SK-N-SH (cell line): ENCODE results near the gene ITGAE. TPM values are rescaled to one million over a fixed set of nuclear protein-coding genes. Genes with fewer than 3 reads are reported as not detected.
A peak's percentile ranks its signal among the peaks of the same experiment; 100 is the strongest.

Experiments
- CTCF ChIA-PET: fragments of 300-600, 350-600 bp; formaldehyde crosslinking; extraction: SDS; loops from one replicate; lab custom pipeline; 2021; lab: Yijun Ruan, JAX
- POLR2A ChIA-PET: fragments of 350-600 bp; sonication (Branson Sonifier 250); formaldehyde crosslinking; extraction: SDS; loops from one replicate; lab custom pipeline; 2020; ENCODE audit warnings: antibody characterized with exemption, inconsistent platforms; lab: Yijun Ruan, JAX
- DNase-seq: peaks from one replicate; pipeline ENCODE4 v3.0.0; 2012
- H2AFZ ChIP-seq: fragments of 200-600 bp; sonication (generic); 2 replicates; pipeline ENCODE4 v1.8.1; 2016; ENCODE audit warnings: antibody characterized with exemption, mild to moderate bottlenecking, low read depth
- H3F3A ChIP-seq: fragments of 200-600 bp; sonication (generic); replicated peaks from 2 replicates; pipeline ENCODE3; 2016; ENCODE audit warnings: antibody characterized with exemption, mild to moderate bottlenecking; ENCODE audit not compliant: insufficient read depth
- H3K27ac ChIP-seq, 2 experiments: fragments of 200-500 bp in 1 of 2; fragments of 200-600 bp in 1 of 2; sonication (Bioruptor generic) in 1 of 2; sonication (generic), shearing (Covaris generic) in 1 of 2; 2 replicates each; pipeline versions ENCODE4 v1.5.1 to v1.6.1; 2014 to 2016; ENCODE audit warnings: low read depth in 2 of 2, inconsistent platforms in 1 of 2, low read length in 1 of 2, mild to moderate bottlenecking in 1 of 2, mixed read lengths in 1 of 2
- H3K27me3 ChIP-seq: fragments of 200-600 bp; sonication (generic), shearing (Covaris generic); 2 replicates; pipeline ENCODE4 v1.6.1; 2016; ENCODE audit warnings: mixed run types; ENCODE audit not compliant: insufficient read depth
- H3K36me3 ChIP-seq, 2 experiments: fragments of 200-500 bp in 1 of 2; fragments of 200-600 bp in 1 of 2; sonication (Bioruptor generic) in 1 of 2; sonication (generic) in 1 of 2; replicated peaks in 1 of 2; 2 replicates each; pipeline versions ENCODE3 to v1.5.1; 2014 to 2016; ENCODE audit warnings: low read length in 1 of 2, mild to moderate bottlenecking in 1 of 2; ENCODE audit not compliant: insufficient read depth in 2 of 2, control insufficient read depth in 1 of 2
- H3K4me1 ChIP-seq, 2 experiments: fragments of 200-500 bp in 1 of 2; fragments of 200-600 bp in 1 of 2; sonication (Bioruptor generic) in 1 of 2; sonication (generic), shearing (Covaris generic) in 1 of 2; 2 replicates each; pipeline versions ENCODE4 v1.5.1 to v1.6.1; 2014 to 2016; ENCODE audit warnings: low read depth in 1 of 2, low read length in 1 of 2, mixed run types in 1 of 2; ENCODE audit not compliant: insufficient read depth in 2 of 2, control insufficient read depth in 1 of 2
- H3K4me2 ChIP-seq: fragments of 200-600 bp; sonication (generic), shearing (Covaris generic); 2 replicates; pipeline ENCODE4 v1.6.1; 2017; ENCODE audit warnings: mixed run types
- H3K4me3 ChIP-seq, 2 experiments: fragments of 200-500 bp in 1 of 2; fragments of 200-600 bp in 1 of 2; sonication (Bioruptor generic) in 1 of 2; sonication (generic), shearing (Covaris generic) in 1 of 2; 2 replicates each; pipeline versions ENCODE4 v1.5.1 to v1.8.1; 2014 to 2016; ENCODE audit warnings: low read depth in 2 of 2, inconsistent platforms in 1 of 2, low read length in 1 of 2, mild to moderate bottlenecking in 1 of 2, mixed read lengths in 1 of 2, moderate library complexity in 1 of 2
- H3K79me2 ChIP-seq: fragments of 200-600 bp; sonication (generic); 2 replicates; pipeline ENCODE4 v1.8.1; 2017; ENCODE audit warnings: mild to moderate bottlenecking; ENCODE audit not compliant: insufficient read depth
- H3K9ac ChIP-seq: fragments of 200-600 bp; sonication (generic); 2 replicates; pipeline ENCODE4 v1.6.1; 2017; ENCODE audit warnings: mixed run types
- H3K9me2 ChIP-seq: fragments of 200-600 bp; sonication (generic); 2 replicates; pipeline ENCODE4 v1.6.1; 2017; ENCODE audit warnings: mixed run types
- H3K9me3 ChIP-seq: fragments of 200-600 bp; sonication (generic); 2 replicates; pipeline ENCODE4 v1.6.1; 2017; ENCODE audit warnings: mixed run types, mild to moderate bottlenecking, moderate library complexity
- H4K20me1 ChIP-seq: fragments of 200-600 bp; sonication (generic); 2 replicates; pipeline ENCODE4 v1.6.1; 2017; ENCODE audit warnings: mild to moderate bottlenecking, mixed run types; ENCODE audit not compliant: insufficient read depth
- EP300 ChIP-seq, 2 experiments: IDR thresholded peaks; 2 replicates each; pipeline versions ENCODE4 v1.4.0 to v1.6.1; 2012; ENCODE audit warnings: borderline replicate concordance in 1 of 2, low read depth in 1 of 2, low read length in 1 of 2
- MXI1 ChIP-seq: IDR thresholded peaks from 2 replicates; pipeline ENCODE4 v1.6.1; 2012; ENCODE audit warnings: mild to moderate bottlenecking, low read depth, low read length, improper control_type of control experiment
- RFX5 ChIP-seq: IDR thresholded peaks from 2 replicates; pipeline ENCODE4 v1.6.1; 2012; ENCODE audit warnings: mild to moderate bottlenecking, improper control_type of control experiment, low read length
- SIN3A ChIP-seq: IDR thresholded peaks from 2 replicates; pipeline ENCODE4 v1.6.1; 2012; ENCODE audit warnings: low read depth, mild to moderate bottlenecking, low read length, moderate library complexity, borderline replicate concordance
- SMC3 ChIP-seq: IDR thresholded peaks from 2 replicates; pipeline ENCODE4 v1.6.1; 2012; ENCODE audit warnings: low read depth, low read length, improper control_type of control experiment
- TEAD4 ChIP-seq: IDR thresholded peaks from 2 replicates; pipeline ENCODE4 v1.4.0; 2012; ENCODE audit warnings: mild to moderate bottlenecking, borderline replicate concordance; ENCODE audit not compliant: insufficient read depth
- ZBTB33 ChIP-seq: IDR thresholded peaks from 2 replicates; pipeline ENCODE4 v1.4.0; 2012; ENCODE audit warnings: low read depth, borderline replicate concordance
- WGBS: methylation state at CpG from one replicate; pipeline ENCODE4 v1.1.6; 2017; ENCODE audit warnings: low lambda C conversion rate; 5-methylcytosine and 5-hydroxymethylcytosine counted together
- polyA plus RNA-seq, 3 experiments: library from polyadenylated mRNA; depleted of rRNA; stranded (reverse); fragments of >200 nt; gene quantifications; 2 replicates each; pipeline ENCODE4 v1.2.3, GENCODE V29; 2012
- TF ChIP-seq, protein P1 (sequence below): IDR thresholded peaks from 2 replicates; pipeline ENCODE4 v1.6.1; 2012; ENCODE audit warnings: mild to moderate bottlenecking, low read depth, low read length, moderate library complexity

ITGAE gene
- polyA plus RNA-seq, 1 of the 3 experiments (the other 2 are of a cell fraction) = 56.7 TPM

- Histone ChIP-seq H3K36me3 (no peaks in the 10 kb centered on the region), H3K27ac (0 out of 4 replicates have a peak overlapping the region, but pooled peaks of 1 of the 2 experiments have one; percentile 3), H3K4me2 (peak overlapping the region; percentile 82), H3K9me2 (no peaks in the 10 kb centered on the region), H3K9ac (no peak overlapping the region), H3K9me3 (no peaks in the 10 kb centered on the region), H3K27me3 (no peaks in the 10 kb centered on the region), H4K20me1 (no peaks in the 10 kb centered on the region)
- 44% methylated on average over 9 of the region's 17 CpGs for WGBS
- POLR2A ChIA-PET = interaction anchor here (1.0 kb wide), 1 partner anchor 15 kb away, joined by 3 read pairs; no protein-coding TSS in a partner anchor
- no peak for TF ChIP-seq ZBTB33
- TF ChIP-seq MXI1 = 0 out of 2 replicates have a peak, but pooled peaks have one; percentile 20
- TF ChIP-seq, all 33 proteins: peak for 1
- peak overlapping the region; percentile 44 to 58 for H3K4me3 ChIP-seq
- H3K4me1 ChIP-seq = peaks cover 0 to 13% of the 10 kb centered on the region in 2 experiments; a peak in 1 of 4 replicates
- H3K79me2 ChIP-seq = no peaks in the 10 kb centered on the region
- peak overlapping the region; percentile 65; the same call in 1 of the 2 replicates for H2AFZ ChIP-seq
- CTCF ChIA-PET = interaction anchor here (0.5 to 4.3 kb wide), 5 partner anchors 12 to 1170 kb away, joined by 3 to 28 read pairs (median 5); partner anchors contain the start of gene HASPIN
- H3F3A ChIP-seq = no peaks in the 10 kb centered on the region
- DNase-seq = peak; percentile 71
Measured at GRCh38 chr17:3695129-3695722, 105.8 kb downstream of the ITGAE start.

GRCh38 chr17:3693829-3694231 lies 107.2 kb downstream of the ITGAE start:
- no peak for DNase-seq
- WGBS = 87% methylated on average over 9 of the region's 9 CpGs
- H2AFZ ChIP-seq = no peak overlapping the region
- no peaks in the 10 kb centered on the region for H3K9me2 ChIP-seq
- no peaks in the 10 kb centered on the region for H4K20me1 ChIP-seq
- POLR2A ChIA-PET = no interaction called here
- H3F3A ChIP-seq = no peaks in the 10 kb centered on the region
- H3K4me2 ChIP-seq = no peak overlapping the region
- no peak overlapping the region for H3K4me3 ChIP-seq
- H3K9ac ChIP-seq = no peak overlapping the region
- CTCF ChIA-PET = interaction anchor here (1.2 to 4.3 kb wide), 3 partner anchors 11 to 152 kb away, joined by 3 to 28 read pairs (median 6); partner anchors contain the start of gene NCBP3
- no peak for TF ChIP-seq RFX5
- no peaks in the 10 kb centered on the region for H3K79me2 ChIP-seq
- no peaks in the 10 kb centered on the region for H3K27me3 ChIP-seq
- H3K36me3 ChIP-seq = no peaks in the 10 kb centered on the region
- H3K4me1 ChIP-seq = peaks cover 0 to 13% of the 10 kb centered on the region in 2 experiments; a peak in 1 of 4 replicates
- no peak overlapping the region for H3K27ac ChIP-seq
- H3K9me3 ChIP-seq = no peaks in the 10 kb centered on the region

DNA sequence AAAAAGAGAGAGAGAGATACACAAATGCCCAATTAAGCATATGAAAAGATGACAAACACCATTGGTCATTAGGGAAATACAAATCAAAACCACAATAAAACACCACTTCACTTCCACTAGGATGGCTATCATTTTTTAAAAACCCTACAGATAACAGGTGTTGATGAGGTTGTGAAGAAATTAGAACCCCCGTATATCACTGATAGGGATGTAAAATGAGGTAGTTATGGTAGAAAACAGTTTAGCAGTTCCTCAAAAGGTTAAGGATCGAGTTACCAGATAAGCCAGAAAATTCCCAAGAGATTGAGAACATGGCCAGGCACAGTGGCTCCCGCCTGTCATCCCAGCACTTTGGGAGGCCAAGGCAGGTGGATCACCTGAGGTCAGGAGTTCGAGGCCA lies 107.8 kb downstream of the ITGAE start:
- CTCF ChIA-PET = interaction anchor here (1.2 to 4.3 kb wide), 3 partner anchors 10 to 153 kb away, joined by 3 to 28 read pairs (median 6); partner anchors contain the start of gene NCBP3

More for the DNA sequence above, 107.8 kb downstream of the ITGAE start:
- H3K9me2 ChIP-seq = no peaks in the 10 kb centered on the region
- H3K4me1 ChIP-seq = peaks cover 0 to 13% of the 10 kb centered on the region in 2 experiments; a peak in 1 of 4 replicates
- H3K9me3 ChIP-seq = no peaks in the 10 kb centered on the region
- H3K27me3 ChIP-seq = no peaks in the 10 kb centered on the region
- H3K36me3 ChIP-seq = no peaks in the 10 kb centered on the region
- WGBS = 83% methylated on average over 4 of the region's 4 CpGs
- TF ChIP-seq, protein P1, sequence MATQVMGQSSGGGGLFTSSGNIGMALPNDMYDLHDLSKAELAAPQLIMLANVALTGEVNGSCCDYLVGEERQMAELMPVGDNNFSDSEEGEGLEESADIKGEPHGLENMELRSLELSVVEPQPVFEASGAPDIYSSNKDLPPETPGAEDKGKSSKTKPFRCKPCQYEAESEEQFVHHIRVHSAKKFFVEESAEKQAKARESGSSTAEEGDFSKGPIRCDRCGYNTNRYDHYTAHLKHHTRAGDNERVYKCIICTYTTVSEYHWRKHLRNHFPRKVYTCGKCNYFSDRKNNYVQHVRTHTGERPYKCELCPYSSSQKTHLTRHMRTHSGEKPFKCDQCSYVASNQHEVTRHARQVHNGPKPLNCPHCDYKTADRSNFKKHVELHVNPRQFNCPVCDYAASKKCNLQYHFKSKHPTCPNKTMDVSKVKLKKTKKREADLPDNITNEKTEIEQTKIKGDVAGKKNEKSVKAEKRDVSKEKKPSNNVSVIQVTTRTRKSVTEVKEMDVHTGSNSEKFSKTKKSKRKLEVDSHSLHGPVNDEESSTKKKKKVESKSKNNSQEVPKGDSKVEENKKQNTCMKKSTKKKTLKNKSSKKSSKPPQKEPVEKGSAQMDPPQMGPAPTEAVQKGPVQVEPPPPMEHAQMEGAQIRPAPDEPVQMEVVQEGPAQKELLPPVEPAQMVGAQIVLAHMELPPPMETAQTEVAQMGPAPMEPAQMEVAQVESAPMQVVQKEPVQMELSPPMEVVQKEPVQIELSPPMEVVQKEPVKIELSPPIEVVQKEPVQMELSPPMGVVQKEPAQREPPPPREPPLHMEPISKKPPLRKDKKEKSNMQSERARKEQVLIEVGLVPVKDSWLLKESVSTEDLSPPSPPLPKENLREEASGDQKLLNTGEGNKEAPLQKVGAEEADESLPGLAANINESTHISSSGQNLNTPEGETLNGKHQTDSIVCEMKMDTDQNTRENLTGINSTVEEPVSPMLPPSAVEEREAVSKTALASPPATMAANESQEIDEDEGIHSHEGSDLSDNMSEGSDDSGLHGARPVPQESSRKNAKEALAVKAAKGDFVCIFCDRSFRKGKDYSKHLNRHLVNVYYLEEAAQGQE = no peak
- TF ChIP-seq SMC3 (no peak), EP300 (IDR thresholded peaks at IDR 0.05; ENCODE audit: borderline replicate concordance in 1 of 2, low read depth in 1 of 2, low read length in 1 of 2) (no peak), TEAD4 (no peak), SIN3A (no peak)
- TF ChIP-seq, all 33 proteins: peak for 0
- no peak overlapping the region for H3K9ac ChIP-seq
- no peak for DNase-seq
- no peak overlapping the region for H3K4me3 ChIP-seq
- no peaks in the 10 kb centered on the region for H3K79me2 ChIP-seq
- no peak overlapping the region for H2AFZ ChIP-seq
- no peaks in the 10 kb centered on the region for H3F3A ChIP-seq
- H4K20me1 ChIP-seq = no peaks in the 10 kb centered on the region
- H3K4me2 ChIP-seq = no peak overlapping the region
- POLR2A ChIA-PET = no interaction called here
- H3K27ac ChIP-seq = no peak overlapping the region
